Neuronal stem cell (in vitro differentiated cells): ENCODE measurements around the gene PNPLA7.
"Not testable (repeated sequence)": the region's sequence is repeated elsewhere in the genome, so short reads cannot be mapped to it uniquely, and the experiment has no call there.

Experiments
- DNase-seq: peaks from one replicate; pipeline ENCODE4 v3.0.0-alpha.2; 2013; ENCODE audit warnings: low spot score
- H2AFZ ChIP-seq: one replicate; pipeline ENCODE4 v1.6.1; 2013; ENCODE audit warnings: mild to moderate bottlenecking, low read length, inconsistent platforms
- H2AK5ac ChIP-seq: 2 replicates; pipeline ENCODE4 v1.6.1; 2013; ENCODE audit warnings: low read depth, mild to moderate bottlenecking, inconsistent platforms, low read length, moderate library complexity, mixed read lengths
- H2BK120ac ChIP-seq: 2 replicates; pipeline ENCODE4 v1.6.1; 2013; ENCODE audit warnings: low read depth, mild to moderate bottlenecking, inconsistent platforms, low read length, moderate library complexity, mixed read lengths
- H2BK12ac ChIP-seq: one replicate; pipeline ENCODE4 v1.6.1; 2013; ENCODE audit warnings: low read length, inconsistent platforms
- H2BK15ac ChIP-seq: 2 replicates; pipeline ENCODE4 v1.6.1; 2013; ENCODE audit warnings: mild to moderate bottlenecking, low read length, inconsistent platforms, mixed read lengths
- H2BK5ac ChIP-seq: one replicate; pipeline ENCODE4 v1.6.1; 2013; ENCODE audit warnings: inconsistent platforms, mild to moderate bottlenecking, low read length, moderate library complexity
- H3K14ac ChIP-seq: one replicate; pipeline ENCODE4 v1.6.1; 2013; ENCODE audit warnings: low read length, inconsistent platforms
- H3K18ac ChIP-seq: 2 replicates; pipeline ENCODE4 v1.6.1; 2013; ENCODE audit warnings: low read length, inconsistent platforms
- H3K23ac ChIP-seq: 2 replicates; pipeline ENCODE4 v1.6.1; 2013; ENCODE audit warnings: low read depth, mild to moderate bottlenecking, mixed read lengths, low read length, inconsistent platforms; ENCODE audit not compliant: poor library complexity
- H3K27ac ChIP-seq: replicated peaks from 3 replicates; pipeline ENCODE4 v1.5.1; 2013; ENCODE audit warnings: low read length, inconsistent platforms
- H3K27me3 ChIP-seq, 3 experiments: 2 replicates each; pipeline ENCODE4 v1.6.1; 2013; ENCODE audit warnings: low read length in 3 of 3, mild to moderate bottlenecking in 2 of 3, inconsistent platforms in 1 of 3, low read depth in 1 of 3, mixed read lengths in 1 of 3, moderate library complexity in 1 of 3; ENCODE audit not compliant: control insufficient read depth in 3 of 3, insufficient read depth in 3 of 3
- H3K36me3 ChIP-seq, 2 donors: replicated peaks in 1 of 2; 2 replicates each; pipeline ENCODE4 v1.6.1; 2013; ENCODE audit warnings: low read length in 2 of 2; ENCODE audit not compliant: control insufficient read depth in 2 of 2, insufficient read depth in 2 of 2
- H3K4ac ChIP-seq: 2 replicates; pipeline ENCODE4 v1.6.1; 2013; ENCODE audit warnings: inconsistent platforms, mild to moderate bottlenecking, low read length, moderate library complexity
- H3K4me1 ChIP-seq, 2 donors: 1 replicate in 1 of 2; 2 replicates in 1 of 2; pipeline ENCODE4 v1.6.1; 2013; ENCODE audit warnings: low read length in 2 of 2, low read depth in 1 of 2; ENCODE audit not compliant: control insufficient read depth in 2 of 2, insufficient read depth in 1 of 2
- H3K4me2 ChIP-seq: one replicate; pipeline ENCODE4 v1.6.1; 2013; ENCODE audit warnings: mild to moderate bottlenecking, low read length, inconsistent platforms; ENCODE audit not compliant: insufficient read depth, poor library complexity, severe bottlenecking
- H3K4me3 ChIP-seq, 2 donors: 2 replicates each; pipeline ENCODE4 v1.5.1; 2013; ENCODE audit warnings: low read length in 2 of 2, mild to moderate bottlenecking in 2 of 2, inconsistent platforms in 1 of 2, moderate library complexity in 1 of 2
- H3K79me1 ChIP-seq: one replicate; pipeline ENCODE4 v1.6.1; 2013; ENCODE audit warnings: low read depth, mild to moderate bottlenecking, inconsistent platforms, low read length, moderate library complexity
- H3K9ac ChIP-seq: one replicate; pipeline ENCODE4 v1.6.1; 2013; ENCODE audit warnings: mild to moderate bottlenecking, low read depth, low read length, inconsistent platforms; ENCODE audit not compliant: poor library complexity
- H3K9me3 ChIP-seq, 2 donors: replicated peaks in 1 of 2; 2 replicates each; pipeline versions ENCODE3 to v1.6.1; 2013; ENCODE audit warnings: low read length in 2 of 2, mild to moderate bottlenecking in 2 of 2, inconsistent platforms in 1 of 2, low read depth in 1 of 2, mixed read lengths in 1 of 2, moderate library complexity in 1 of 2; ENCODE audit not compliant: control insufficient read depth in 2 of 2, insufficient read depth in 1 of 2
- H4K8ac ChIP-seq: one replicate; pipeline ENCODE4 v1.6.1; 2013; ENCODE audit warnings: low read depth, mild to moderate bottlenecking, inconsistent platforms, low read length, moderate library complexity
- H4K91ac ChIP-seq: one replicate; pipeline ENCODE4 v1.6.1; 2013; ENCODE audit warnings: low read length, low read depth, mild to moderate bottlenecking, inconsistent platforms; ENCODE audit not compliant: poor library complexity
- WGBS, 2 donors: extraction: QIAGEN DNeasy Blood & Tissue Kit; methylation state at CpG; one replicate each; pipeline ENCODE4 v1.1.7; 2013; ENCODE audit warnings: missing lambda C conversion rate in 2 of 2, mixed read lengths in 1 of 2; ENCODE audit not compliant: insufficient read length in 2 of 2, insufficient replicate concordance in 1 of 2; ENCODE audit errors: extremely low coverage in 2 of 2; 5-methylcytosine and 5-hydroxymethylcytosine counted together

Gene PNPLA7

GRCh38 chr9:137542486-137542885, 7.7 kb downstream of the PNPLA7 start:
- no peak overlapping the region for H4K8ac ChIP-seq
- H3K9me3 ChIP-seq, result peaks cover 7 to 13% of the 10 kb centered on the region in 2 donors
- no peak overlapping the region for H4K91ac ChIP-seq
- H2BK120ac ChIP-seq, result no peak overlapping the region
- peaks cover 3 to 7% of the 10 kb centered on the region in 2 donors for H3K4me1 ChIP-seq
- no peak overlapping the region for H3K27ac ChIP-seq
- no peak overlapping the region for H3K4me3 ChIP-seq
- no peak overlapping the region for H3K4me2 ChIP-seq
- no peak overlapping the region for H3K9ac ChIP-seq
- H2AK5ac ChIP-seq, result peak overlapping the region; percentile 74
- no peaks in the 10 kb centered on the region for H3K27me3 ChIP-seq
- no peak overlapping the region for H3K23ac ChIP-seq
- H2AFZ ChIP-seq, result no peak overlapping the region
- no peak overlapping the region for H3K4ac ChIP-seq
- H3K14ac ChIP-seq, result no peak overlapping the region
- no CpG with 5 or more reads among the region's 20 CpGs for WGBS, 2 donors
- H2BK5ac ChIP-seq, result no peak overlapping the region
- peak overlapping the region; percentile 44 for H3K18ac ChIP-seq
- H3K79me1 ChIP-seq, result peaks cover 3% of the 10 kb centered on the region
- H3K36me3 ChIP-seq, result no peaks in the 10 kb centered on the region
- DNase-seq, result no peak
- H2BK12ac ChIP-seq, result no peak overlapping the region
- peak overlapping the region; percentile 75 for H2BK15ac ChIP-seq

- peak overlapping the region; percentile 95 for H3K4ac ChIP-seq
- H3K23ac ChIP-seq, result peak overlapping the region; percentile 89
- H2BK15ac ChIP-seq, result peak overlapping the region; percentile 49
- H3K27me3 ChIP-seq, result no peaks in the 10 kb centered on the region
- H2BK120ac ChIP-seq, result no peak overlapping the region
- WGBS, 2 donors, result no CpG with 5 or more reads among the region's 18 CpGs
- peak overlapping the region; percentile 44 for H3K9ac ChIP-seq
- no peak overlapping the region for H3K4me2 ChIP-seq
- peaks cover 3% of the 10 kb centered on the region for H3K79me1 ChIP-seq
- H2AFZ ChIP-seq, result no peak overlapping the region
- peak overlapping the region; percentile 83 for H3K18ac ChIP-seq
- no peak overlapping the region for H2BK5ac ChIP-seq
- H3K4me1 ChIP-seq, result peaks cover 3 to 7% of the 10 kb centered on the region in 2 donors
- H3K9me3 ChIP-seq, result no peaks in the 10 kb centered on the region
- H3K27ac ChIP-seq, result no peak overlapping the region
- no peak overlapping the region for H3K4me3 ChIP-seq
- peak overlapping the region; percentile 90 for H2BK12ac ChIP-seq
- no peaks in the 10 kb centered on the region for H3K36me3 ChIP-seq
- no peak for DNase-seq
- H2AK5ac ChIP-seq, result peak overlapping the region; percentile 95
- H4K8ac ChIP-seq, result peak overlapping the region; percentile 17
- H3K14ac ChIP-seq, result peak overlapping the region; percentile 56
- no peak overlapping the region for H4K91ac ChIP-seq
Measured at GRCh38 chr9:137540536-137540935, 9.7 kb downstream of the PNPLA7 start.

GRCh38 chr9:137538058-137538457, 12.1 kb downstream of the PNPLA7 start:
- H3K27ac ChIP-seq, result no peak overlapping the region
- no CpG with 5 or more reads among the region's 16 CpGs for WGBS, 2 donors
- H3K27me3 ChIP-seq, result no peaks in the 10 kb centered on the region

GRCh38 chr9:137536594-137537131, 13.5 kb downstream of the PNPLA7 start:
- H3K9ac ChIP-seq, H3K27ac ChIP-seq, H2AFZ ChIP-seq, H2AK5ac ChIP-seq, H3K23ac ChIP-seq, H3K4me2 ChIP-seq, H3K4ac ChIP-seq, H4K91ac ChIP-seq, H3K14ac ChIP-seq, H3K9me3 ChIP-seq, H3K27me3 ChIP-seq, H3K18ac ChIP-seq, H3K4me1 ChIP-seq, H4K8ac ChIP-seq, H3K36me3 ChIP-seq, H2BK120ac ChIP-seq, H2BK15ac ChIP-seq, H2BK12ac ChIP-seq, H3K79me1 ChIP-seq, DNase-seq, H2BK5ac ChIP-seq, H3K4me3 ChIP-seq: not testable (repeated sequence)
- whole genome bisulfite sequencing, 2 donors, result no CpG with 5 or more reads among the region's 16 CpGs

More at GRCh38 chr9:137538058-137538457, 12.1 kb downstream of the PNPLA7 start:
- Histone ChIP-seq H3K4ac (no peak overlapping the region), H3K4me3 (no peak overlapping the region), H2AFZ (no peak overlapping the region), H2BK120ac (no peak overlapping the region), H3K9ac (no peak overlapping the region), H4K8ac (no peak overlapping the region), H3K79me1 (peaks cover 3% of the 10 kb centered on the region), H2BK15ac (peak overlapping the region; percentile 75), H2AK5ac (no peak overlapping the region), H3K4me1 (peaks cover 5 to 7% of the 10 kb centered on the region in 2 donors), H2BK12ac (no peak overlapping the region), H2BK5ac (peak overlapping the region; percentile 84), H4K91ac (no peak overlapping the region), H3K4me2 (no peak overlapping the region), H3K18ac (no peak overlapping the region), H3K14ac (peak overlapping the region; percentile 89), H3K9me3 (no peaks in the 10 kb centered on the region), H3K36me3 (no peaks in the 10 kb centered on the region), H3K23ac (peak overlapping the region; percentile 80)
- no peak for DNase-seq
